ENCODE measurements around the gene KRTAP1-1.
"Not testable (repeated sequence)": the region's sequence is repeated elsewhere in the genome, so short reads cannot be mapped to it uniquely, and the experiment has no call there.

The KRTAP1-1 gene

DNA sequence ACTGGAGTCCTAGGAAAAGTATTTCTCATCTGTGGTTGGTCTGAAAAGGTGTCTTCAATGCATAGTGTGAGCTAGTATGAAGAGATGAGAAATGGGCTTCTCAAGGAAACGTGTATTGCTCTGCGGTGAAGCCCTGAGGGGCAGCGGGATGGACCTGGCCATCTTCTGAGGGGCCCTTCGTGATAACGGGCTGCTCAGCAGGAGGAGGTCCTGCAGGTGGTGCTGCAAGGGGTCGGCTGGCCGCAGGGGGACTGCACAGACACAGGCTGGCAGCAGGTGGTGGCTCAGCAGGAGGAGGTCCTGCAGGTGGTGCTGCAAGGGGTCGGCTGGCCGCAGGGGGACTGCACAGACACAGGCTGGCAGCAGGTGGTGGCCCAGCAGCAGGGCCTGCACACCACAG is 13.3 kb upstream of the KRTAP1-1 start:
- not testable (repeated sequence) for DNase-seq

DNA sequence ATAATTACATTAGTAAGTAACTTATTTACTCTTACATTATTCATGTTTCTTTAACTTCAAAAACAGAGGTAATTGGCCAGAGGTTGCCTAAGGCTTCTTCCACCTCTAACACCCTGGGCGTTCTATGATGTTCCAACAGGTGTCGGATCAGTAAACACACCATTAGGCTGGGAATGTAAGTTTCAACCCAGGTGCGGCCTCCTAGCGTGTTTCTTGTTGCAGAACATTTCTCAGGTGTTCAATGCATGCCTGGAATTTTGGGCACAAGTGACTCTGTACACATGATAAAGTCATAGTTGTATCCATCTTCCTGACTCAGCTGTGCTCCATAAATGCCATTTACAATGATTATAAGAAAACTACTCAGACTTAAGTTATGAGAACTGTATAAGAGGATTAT is 12.8 kb upstream of the KRTAP1-1 start:
- DNase-seq = no peak

DNA sequence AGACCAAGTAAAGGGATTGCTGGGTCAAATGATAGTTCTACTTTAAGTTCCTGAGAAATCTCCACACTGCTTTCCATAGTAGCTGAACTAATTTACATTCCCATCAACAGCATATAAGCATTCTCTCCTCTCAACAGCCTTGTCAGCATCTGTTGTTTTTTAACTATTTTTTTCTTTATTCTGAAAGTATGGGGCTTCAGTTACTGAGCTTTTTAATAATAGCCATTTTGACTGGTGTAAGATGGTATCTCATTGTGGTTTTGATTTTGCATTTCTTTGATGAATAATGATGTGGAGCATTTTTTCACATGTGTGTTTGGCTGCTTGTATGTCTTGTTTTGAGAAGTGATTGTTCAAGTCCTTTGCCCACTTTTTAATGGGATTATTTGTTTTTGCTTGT is 11.3 kb upstream of the KRTAP1-1 start:
- peak; percentile 77 for DNase-seq

DNA sequence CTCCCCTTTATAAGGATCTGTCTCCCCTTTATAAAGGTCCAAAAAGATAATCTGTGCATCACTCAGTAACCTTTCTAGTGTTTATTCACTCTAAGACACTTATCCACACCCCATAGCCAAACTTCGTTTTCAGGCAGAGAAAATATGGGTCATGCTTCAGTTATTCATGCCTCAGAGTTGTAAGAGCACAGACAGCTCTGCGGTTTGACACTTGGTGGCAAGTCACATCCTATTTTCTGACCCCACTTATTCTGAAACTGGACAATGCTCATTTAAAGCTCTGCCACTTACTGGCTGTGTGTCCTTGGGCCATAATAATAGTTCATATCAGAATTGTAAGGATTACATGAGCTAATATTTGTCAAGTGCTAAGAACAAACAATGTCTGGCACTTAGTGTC is 7.9 kb upstream of the KRTAP1-1 start:
- DNase-seq = peak; percentile 45

GRCh38 chr17:41048441-41048840 is 7.2 kb upstream of the KRTAP1-1 start:
- peak; percentile 73 for DNase-seq

DNA sequence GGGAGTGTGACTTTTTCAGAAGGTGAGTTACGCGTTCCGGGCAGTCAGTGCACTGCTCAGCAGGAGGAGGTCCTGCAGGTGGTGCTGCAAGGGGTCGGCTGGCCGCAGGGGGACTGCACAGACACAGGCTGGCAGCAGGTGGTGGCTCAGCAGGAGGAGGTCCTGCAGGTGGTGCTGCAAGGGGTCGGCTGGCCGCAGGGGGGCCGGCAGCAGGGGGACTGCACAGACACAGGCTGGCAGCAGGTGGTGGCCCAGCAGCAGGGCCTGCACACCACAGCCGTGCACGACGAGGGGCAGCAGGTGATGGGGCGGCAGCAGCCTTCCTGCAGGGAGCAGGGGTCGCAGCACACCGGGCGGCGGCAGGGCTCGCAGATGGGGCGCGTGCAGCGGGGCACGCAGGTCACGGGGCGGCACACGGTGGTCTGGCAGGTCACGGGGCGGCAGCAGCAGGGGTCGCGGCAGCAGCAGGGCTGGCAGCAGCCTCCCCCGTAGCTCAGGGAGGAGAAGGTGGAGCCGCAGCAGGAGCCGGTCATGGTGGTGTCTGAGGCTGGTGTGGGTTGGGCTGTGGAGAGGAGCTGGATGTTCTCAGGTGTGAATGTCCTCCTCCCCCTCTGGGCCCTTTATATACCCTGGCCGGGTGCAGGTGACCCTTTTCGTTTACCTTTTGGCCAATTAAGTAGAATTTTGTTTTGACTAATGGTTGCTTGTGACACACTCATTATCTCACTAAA is 5.7 kb upstream of the KRTAP1-1 start, which contains the start of gene KRTAP2-1:
Gene KRTAP2-1, minus strand, starts transcription at position 582 of the 731 bp plus-strand sequence. Its CDS starts 49 bp downstream, at position 533.
- not testable (repeated sequence) for DNase-seq

GRCh38 chr17:41042953-41043352 is 1.7 kb upstream of the KRTAP1-1 start:
- no peak for DNase-seq

GRCh38 chr17:41037853-41038350 is 3.3 kb downstream of the KRTAP1-1 start:
- DNase-seq = no peak

DNA sequence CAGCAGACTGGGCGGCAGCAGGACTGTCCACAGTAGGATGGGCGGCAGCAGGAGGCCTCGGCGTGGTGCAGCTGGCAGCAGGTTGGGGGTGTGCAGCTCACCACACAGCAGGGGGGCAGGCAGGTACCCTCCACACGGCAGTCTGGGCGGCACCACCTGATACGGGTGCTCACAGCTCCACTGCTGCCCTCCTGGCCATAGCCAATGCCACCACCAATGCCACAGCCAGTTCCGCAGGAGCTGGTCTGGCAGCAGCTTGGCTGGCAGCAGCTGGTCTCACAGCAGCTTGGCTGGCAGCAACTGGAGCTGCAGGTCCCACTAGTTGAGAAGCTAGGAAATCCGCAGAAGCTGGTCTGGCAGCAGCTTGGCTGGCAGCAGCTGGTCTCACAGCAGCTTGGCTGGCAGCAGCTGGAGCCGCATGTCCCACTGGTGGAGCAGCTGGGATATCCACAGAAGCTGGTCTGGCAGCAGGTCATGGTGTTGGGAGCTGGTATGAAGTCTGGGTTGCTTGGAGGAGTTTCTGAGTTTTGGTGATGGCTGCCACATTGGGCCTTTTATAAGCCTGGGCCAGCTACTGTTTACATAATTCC is 6.8 kb downstream of the KRTAP1-1 start, which contains the start of gene KRTAP1-3:
Gene KRTAP1-3, minus strand, starts transcription at position 529 of the 590 bp plus-strand sequence. Its CDS starts 53 bp downstream, at position 476.
- not testable (repeated sequence) for DNase-seq

- no peak for DNase-seq
Observed at GRCh38 chr17:41029633-41030245, 11.5 kb downstream of the KRTAP1-1 start, which contains the start of gene KRTAP1-4. KRTAP1-4 (minus strand) TSS chr17:41030195; CDS start chr17:41030078, 117 bp downstream.

DNA sequence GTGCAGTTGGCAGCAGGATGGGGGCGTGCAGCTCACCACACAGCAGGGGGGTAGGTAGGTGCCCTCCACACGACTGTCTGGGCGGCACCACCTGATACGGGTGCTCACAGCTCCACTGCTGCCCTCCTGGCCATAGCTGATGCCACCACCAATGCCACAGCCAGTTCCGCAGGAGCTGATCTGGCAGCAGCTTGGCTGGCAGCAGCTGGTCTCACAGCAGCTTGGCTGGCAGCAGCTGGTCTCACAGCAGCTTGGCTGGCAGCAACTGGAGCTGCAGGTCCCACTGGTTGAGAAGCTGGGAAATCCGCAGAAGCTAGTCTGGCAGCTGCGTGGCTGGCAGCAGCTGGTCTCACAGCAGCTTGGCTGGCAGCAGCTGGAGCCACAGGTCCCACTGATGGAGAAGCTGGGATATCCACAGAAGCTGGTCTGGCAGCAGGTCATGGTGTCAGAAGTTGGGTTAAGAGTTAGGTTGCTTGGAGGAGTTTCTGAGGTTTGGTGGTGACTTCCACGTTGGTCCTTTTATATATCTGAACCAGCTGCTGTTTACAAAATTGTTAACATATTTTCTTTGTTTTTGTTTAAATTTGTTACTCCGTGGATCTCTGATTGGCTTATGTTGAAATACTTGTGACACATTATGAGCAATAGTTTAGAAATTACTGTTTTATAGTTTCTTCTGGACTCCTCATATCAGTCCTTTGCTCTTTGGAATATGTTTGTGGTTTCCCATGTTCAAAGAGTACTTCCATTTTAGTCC is 14.4 kb downstream of the KRTAP1-1 start, which contains the start of gene KRTAP1-5:
Gene KRTAP1-5, minus strand, starts transcription at position 494 of the 757 bp plus-strand sequence. Its CDS starts 53 bp downstream, at position 441.
- DNase-seq = peak; percentile 85

GRCh38 chr17:41024697-41025096 is 16.6 kb downstream of the KRTAP1-1 start:
- peak; percentile 81 for DNase-seq

- no peak for DNase-seq
Observed at GRCh38 chr17:41020336-41020735, 20.9 kb downstream of the KRTAP1-1 start.

DNA sequence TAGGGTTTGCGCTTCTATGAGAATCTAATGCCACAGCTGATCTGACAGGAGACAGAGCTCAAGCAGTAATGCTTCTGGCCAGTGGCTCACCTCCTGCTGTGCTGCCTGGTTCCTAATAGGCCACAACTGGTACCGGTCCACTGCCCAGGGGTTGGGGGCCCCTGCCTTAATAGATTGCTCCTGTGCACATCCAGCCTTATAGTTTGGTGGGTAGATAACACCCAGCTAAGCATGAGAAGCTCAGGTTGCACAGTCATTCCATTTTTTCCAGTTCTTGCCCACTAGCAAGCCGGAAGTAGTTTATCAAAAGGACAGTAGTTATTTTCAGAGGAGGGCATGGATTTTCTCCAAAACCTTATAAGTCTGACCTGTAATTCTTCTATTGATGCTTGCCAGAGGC is 21.8 kb downstream of the KRTAP1-1 start:
- DNase-seq = no peak

DNA sequence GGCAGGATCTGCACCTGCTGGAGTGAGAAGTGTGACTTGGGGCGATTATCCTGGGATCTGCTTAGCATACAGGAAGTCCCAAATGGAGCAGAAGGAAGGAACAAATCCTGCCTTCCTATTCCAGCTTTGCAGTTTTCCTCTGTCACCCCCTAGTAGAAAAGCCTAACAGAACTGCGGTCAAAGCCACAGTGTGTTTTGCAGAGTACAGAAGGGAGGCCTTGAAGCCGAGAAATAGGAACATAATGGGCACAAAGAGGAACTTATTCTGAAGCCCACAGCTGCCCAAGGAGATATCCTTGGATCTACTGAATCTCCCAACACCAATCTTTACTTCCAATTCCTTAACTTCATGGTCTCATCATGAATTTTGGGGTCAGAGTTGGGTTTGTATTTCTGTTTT is 22.7 kb downstream of the KRTAP1-1 start:
- DNase-seq = no peak

- DNase-seq = no peak
Observed at GRCh38 chr17:41016578-41017215, 24.6 kb downstream of the KRTAP1-1 start.

DNA sequence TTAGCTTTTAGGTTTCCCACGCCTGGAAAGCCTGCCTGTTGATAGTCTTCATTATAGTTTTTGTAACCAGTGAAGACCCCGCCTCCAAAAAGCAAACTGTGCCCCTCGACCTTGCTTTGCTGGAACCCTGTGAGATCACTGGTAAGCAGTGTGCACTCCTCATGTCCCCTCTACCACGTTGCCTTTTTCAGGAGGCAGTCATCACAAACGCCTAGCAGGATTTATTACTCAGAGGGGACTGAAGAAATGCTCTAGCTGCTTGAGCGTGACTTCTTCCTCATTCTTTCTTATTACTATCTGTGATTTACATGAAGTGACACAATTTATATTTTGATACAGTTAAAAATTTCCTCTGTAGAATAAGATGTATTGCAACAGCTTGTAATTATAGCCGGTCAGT is 25.8 kb downstream of the KRTAP1-1 start:
- peak; percentile 37 for DNase-seq

DNA sequence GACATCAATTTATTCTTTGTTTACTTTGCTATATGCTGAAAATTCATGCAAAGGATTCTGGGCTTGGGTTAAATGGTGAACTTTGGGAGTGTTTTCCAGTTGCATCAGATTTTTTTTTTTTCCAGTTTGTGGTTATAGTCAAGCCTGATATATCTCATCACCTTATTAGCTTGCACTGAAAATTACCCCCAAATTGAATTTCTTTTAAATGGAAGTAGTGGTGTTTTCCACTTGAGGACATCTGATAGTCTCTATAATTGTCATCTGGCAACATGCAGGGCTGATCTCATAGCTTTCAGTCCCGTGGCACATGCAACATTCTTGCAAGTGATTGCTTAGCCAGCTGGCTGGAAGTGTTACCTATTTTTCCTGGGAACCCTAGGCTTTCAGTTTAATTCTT is 27.6 kb downstream of the KRTAP1-1 start:
- DNase-seq = peak; percentile 82

- no peak for DNase-seq
Observed at GRCh38 chr17:41013181-41013580, 28.1 kb downstream of the KRTAP1-1 start.

DNA sequence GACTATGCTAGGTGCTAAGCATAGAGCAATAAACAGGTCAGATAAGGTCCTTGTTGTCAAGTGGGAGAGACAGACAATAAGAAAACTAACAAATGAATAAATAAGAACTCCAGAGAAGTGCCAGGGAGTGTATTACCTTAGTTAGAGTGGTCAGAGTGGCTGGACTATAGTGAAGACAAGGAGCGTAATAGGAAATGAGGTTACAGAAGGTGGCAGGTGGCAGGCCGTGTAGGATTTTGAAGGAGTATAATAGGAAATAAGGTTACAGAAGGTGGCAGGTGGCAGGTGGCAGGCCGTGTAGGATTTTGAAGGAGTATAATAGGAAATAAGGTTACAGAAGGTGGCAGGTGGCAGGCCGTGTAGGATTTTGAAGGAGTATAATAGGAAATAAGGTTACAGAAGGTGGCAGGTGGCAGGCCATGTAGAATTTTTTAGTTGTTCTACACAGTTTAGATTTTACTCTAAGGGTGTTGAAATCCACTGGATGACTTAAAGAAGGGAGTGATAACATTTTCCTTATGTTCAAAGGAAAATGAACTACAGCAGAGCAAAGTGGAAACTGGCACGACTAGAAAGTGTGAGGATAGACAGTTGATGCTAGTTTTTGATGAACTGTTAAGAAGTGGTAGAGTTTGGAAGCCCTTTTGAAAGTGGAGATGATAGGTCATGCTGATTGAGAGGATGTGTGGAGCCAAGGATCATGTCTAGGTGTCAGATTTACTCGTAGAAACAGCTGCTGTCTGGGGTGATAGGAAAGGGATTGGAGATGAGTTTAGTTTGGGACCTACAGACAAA is 28.7 kb downstream of the KRTAP1-1 start:
- DNase-seq = no peak

DNA sequence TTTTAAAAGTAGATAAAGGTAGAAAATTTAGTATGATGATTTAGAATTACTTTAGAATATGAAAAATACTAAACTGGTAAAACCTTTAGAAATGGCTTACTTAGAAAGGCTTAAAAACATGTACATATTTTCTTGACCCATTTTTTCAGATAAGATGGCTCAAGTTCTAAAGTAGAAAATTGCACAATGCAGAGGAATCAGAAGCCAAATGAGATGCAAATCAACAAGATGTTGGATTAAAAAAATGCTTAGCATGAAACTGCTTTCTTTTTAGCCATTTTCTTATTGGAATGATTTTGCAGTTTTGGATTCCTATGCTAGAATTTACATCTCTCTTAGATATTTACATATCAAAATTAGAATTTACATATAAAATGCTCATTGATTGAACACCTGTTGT is 30.8 kb downstream of the KRTAP1-1 start:
- no peak for DNase-seq
